Inferior parietal cortex (tissue), 1 donor: ENCODE measurements around the gene FYN.

Source experiments
- DNase-seq: peaks from one replicate; pipeline ENCODE4 v3.0.0-alpha.2; 2016; ENCODE audit errors: extremely low spot score

FYN gene

GRCh38 chr6:111725446-111726112 lies 147.7 kb downstream of the FYN start:
- no peak for DNase-seq

- no peak for DNase-seq
Measured at GRCh38 chr6:111724505-111724904, 148.7 kb downstream of the FYN start.

- DNase-seq = no peak
Measured at GRCh38 chr6:111724039-111724438, 149.2 kb downstream of the FYN start.

GRCh38 chr6:111723412-111723970 lies 149.8 kb downstream of the FYN start:
- DNase-seq = no peak

- no peak for DNase-seq
Measured at GRCh38 chr6:111722179-111722731, 151.0 kb downstream of the FYN start.

GRCh38 chr6:111721753-111722154 lies 151.5 kb downstream of the FYN start:
- no peak for DNase-seq

- no peak for DNase-seq
Measured at GRCh38 chr6:111720931-111721496, 152.2 kb downstream of the FYN start.

- no peak for DNase-seq
Measured at GRCh38 chr6:111718990-111719389, 154.3 kb downstream of the FYN start.

GRCh38 chr6:111718326-111718725 lies 154.9 kb downstream of the FYN start:
- DNase-seq = no peak

- no peak for DNase-seq
Measured at GRCh38 chr6:111717621-111718020, 155.6 kb downstream of the FYN start.

GRCh38 chr6:111716325-111716724 lies 156.9 kb downstream of the FYN start:
- no peak for DNase-seq

GRCh38 chr6:111715321-111715720 lies 157.9 kb downstream of the FYN start:
- peak; percentile 22 for DNase-seq

GRCh38 chr6:111714416-111715270 lies 158.6 kb downstream of the FYN start:
- no peak for DNase-seq

- no peak for DNase-seq
Measured at GRCh38 chr6:111713811-111714210, 159.4 kb downstream of the FYN start.

GRCh38 chr6:111713236-111713635 lies 160.0 kb downstream of the FYN start:
- no peak for DNase-seq

- DNase-seq = no peak
Measured at GRCh38 chr6:111711984-111712752, 161.1 kb downstream of the FYN start.

- DNase-seq = peak; percentile 44
Measured at GRCh38 chr6:111711476-111711875, 161.8 kb downstream of the FYN start.

GRCh38 chr6:111710911-111711310 lies 162.3 kb downstream of the FYN start:
- DNase-seq = no peak

GRCh38 chr6:111710439-111710838 lies 162.8 kb downstream of the FYN start:
- peak; percentile 55 for DNase-seq

- peak; percentile 88 for DNase-seq
Measured at GRCh38 chr6:111709615-111710398, 163.4 kb downstream of the FYN start.

GRCh38 chr6:111709201-111709600 lies 164.1 kb downstream of the FYN start:
- no peak for DNase-seq
